ENCODE measurements around the gene C10orf105. TPM values are rescaled to one million over a fixed set of nuclear protein-coding genes. Genes with fewer than 3 reads are reported as not detected.

The C10orf105 gene
- total RNA-seq, 1 donor from 2014 or later: 0.07 TPM

- no peak for DNase-seq
- ATAC-seq: no peak
- intact Hi-C loops (cut with micrococcal nuclease): no loop called here
Observed at GRCh38 chr10:71724539-71724938, 5.0 kb upstream of the C10orf105 start.

GRCh38 chr10:71723311-71723710 is 3.7 kb upstream of the C10orf105 start:
- DNase-seq: no peak
- ATAC-seq: no peak
- intact Hi-C loops (cut with micrococcal nuclease): no loop called here

- intact Hi-C loops (cut with micrococcal nuclease): no loop called here
- DNase-seq (no peak), ATAC-seq (no peak)
Observed at GRCh38 chr10:71722849-71723248, 3.3 kb upstream of the C10orf105 start.

GRCh38 chr10:71721313-71721712 is 1.7 kb upstream of the C10orf105 start:
- intact Hi-C loops (cut with micrococcal nuclease): no loop called here
- no peak for DNase-seq
- no peak for ATAC-seq

DNA sequence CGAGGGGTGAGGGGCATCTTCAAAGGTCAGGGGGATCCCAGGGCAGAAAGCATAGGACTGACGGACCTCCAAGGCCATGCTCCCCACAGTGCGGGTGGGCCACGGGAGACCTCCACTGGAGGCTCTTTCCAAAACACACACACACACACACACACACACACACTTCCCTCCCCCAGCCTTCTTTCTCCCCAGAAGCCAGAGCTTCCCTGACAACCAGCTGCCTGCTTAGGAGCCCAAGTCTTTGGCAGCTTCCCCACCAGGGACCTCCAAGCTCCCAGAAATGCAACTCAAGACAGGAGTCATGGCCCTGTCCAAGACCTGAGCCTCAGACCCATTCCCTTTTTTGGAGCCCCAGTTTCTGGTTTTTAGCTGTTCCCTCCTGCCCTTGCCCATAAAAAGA is 710 bp upstream of the C10orf105 start:
- intact Hi-C loops (cut with micrococcal nuclease): no loop called here
- ATAC-seq: no peak
- DNase-seq: no peak

DNA sequence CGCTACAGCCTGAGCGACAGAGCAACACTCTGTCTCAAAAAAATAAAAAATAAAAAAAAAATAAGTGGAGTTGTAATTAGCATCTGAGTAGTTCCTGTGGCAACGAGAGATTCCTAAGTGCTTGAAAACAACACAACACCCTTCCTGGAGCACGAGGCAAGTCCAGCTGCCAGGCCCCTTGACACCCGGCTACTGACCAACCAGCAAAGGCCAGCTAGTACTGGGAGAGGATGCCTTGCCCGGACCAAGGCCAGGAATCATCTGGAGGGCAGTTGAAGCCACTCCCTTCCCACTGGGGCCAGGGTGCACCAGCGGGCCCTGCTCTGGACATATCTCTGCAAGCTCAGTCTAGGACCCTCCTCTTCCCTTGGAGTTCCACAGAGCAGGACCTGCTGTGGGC is 536 bp downstream of the C10orf105 start:
- intact Hi-C loops (cut with micrococcal nuclease): no loop called here
- DNase-seq (peak; percentile 64), ATAC-seq (peak; percentile 64)

DNA sequence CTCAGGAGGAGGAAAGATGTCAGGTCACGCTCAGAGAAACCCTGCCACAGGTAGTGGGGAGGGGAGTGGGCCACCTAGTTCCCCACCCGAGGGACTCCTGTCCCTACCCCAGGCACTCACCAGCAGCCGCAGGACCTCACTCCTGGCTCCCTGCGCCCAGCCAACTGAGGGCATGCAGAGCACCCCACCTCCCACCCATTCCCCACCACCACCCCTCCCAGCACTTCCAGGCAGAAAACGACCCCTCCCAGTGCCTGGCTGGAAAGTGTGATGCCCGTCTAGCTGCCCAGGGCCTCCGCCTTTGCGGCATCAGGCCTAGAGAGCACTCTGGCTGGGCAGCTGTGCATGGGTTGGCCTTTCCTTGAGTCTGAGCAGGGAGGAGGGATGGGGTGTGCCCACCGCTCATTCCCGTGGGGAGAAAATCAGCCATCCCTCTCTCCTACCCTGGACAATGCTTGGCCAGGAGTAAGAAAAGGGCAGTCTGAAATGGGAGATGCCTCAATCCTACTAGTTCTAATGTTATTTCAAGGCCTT is 1.3 kb downstream of the C10orf105 start:
- DNase-seq (peak; percentile 41), ATAC-seq (no peak)
- intact Hi-C loops (cut with micrococcal nuclease): no loop called here

DNA sequence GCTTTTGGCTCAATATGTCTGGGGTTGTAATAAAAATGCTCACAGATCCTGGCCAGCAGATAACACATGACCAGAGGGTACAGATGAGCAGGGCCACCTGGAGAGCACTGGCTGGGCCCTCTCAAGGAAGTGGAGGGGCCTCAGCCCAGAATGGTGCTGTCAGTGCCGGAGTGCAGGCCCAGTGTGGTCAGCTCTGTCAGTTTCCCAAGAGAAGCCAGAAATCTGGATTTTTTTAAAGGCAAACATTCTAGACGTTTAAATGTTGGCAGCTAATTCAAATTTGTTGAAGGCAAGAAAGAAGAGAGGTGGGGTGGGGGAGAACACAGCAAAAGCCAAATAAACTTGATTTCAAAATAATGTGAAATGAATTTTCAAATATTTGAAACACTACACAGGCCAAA is 2.0 kb downstream of the C10orf105 start:
- ATAC-seq (no peak), DNase-seq (peak; percentile 36)
- intact Hi-C loops (cut with micrococcal nuclease): no loop called here

GRCh38 chr10:71717056-71717455 is 2.5 kb downstream of the C10orf105 start:
- intact Hi-C loops (cut with micrococcal nuclease): no loop called here
- DNase-seq (peak; percentile 30), ATAC-seq (no peak)

GRCh38 chr10:71716426-71716825 is 3.2 kb downstream of the C10orf105 start:
- intact Hi-C loops (cut with micrococcal nuclease): no loop called here
- ATAC-seq (no peak), DNase-seq (no peak)

DNA sequence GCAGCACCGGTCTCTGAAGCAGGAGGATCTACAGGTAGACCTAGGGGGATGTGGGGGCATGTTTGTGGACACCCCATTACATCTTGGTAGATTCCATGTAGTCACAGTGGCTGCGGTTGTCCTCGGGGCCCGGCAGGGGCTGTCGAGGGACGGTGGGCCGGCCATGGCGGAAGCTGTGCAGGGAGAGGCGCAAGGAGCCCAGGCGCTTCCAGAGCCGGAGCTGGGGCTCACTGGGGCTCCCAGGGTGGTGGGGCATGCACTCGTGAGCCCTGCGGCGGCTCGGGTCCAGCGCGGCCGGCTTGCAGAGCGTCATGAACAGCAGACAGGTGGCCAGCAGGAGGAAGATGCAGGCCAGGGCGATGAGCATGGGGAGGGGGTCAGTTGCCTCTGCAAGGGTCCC is 3.7 kb downstream of the C10orf105 start:
- no peak for DNase-seq
- intact Hi-C loops (cut with micrococcal nuclease): no loop called here
- ATAC-seq: no peak

- DNase-seq (no peak), ATAC-seq (no peak)
- intact Hi-C loops (cut with micrococcal nuclease): no loop called here
Observed at GRCh38 chr10:71715026-71715425, 4.6 kb downstream of the C10orf105 start.

DNA sequence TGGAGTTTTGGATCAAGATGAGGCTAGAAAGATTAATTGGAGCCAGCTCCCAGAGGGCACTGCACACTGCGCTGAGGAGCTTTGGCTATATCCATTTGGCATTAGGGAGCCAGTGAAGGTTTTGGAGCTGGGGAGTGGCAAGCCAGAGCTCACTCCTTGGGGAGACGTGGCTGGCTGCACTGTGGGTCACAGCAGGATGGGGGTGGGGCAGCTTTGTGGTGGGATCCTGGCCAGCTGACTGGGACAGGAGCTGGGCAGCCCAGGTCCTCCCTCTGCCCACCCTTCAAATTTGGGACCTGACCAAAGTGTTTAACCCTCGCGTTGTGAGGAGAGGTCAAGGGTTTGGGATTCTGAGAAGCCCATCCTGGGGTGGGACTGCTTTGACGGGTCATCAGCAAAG is 5.0 kb downstream of the C10orf105 start:
- intact Hi-C loops (cut with micrococcal nuclease): no loop called here

DNA sequence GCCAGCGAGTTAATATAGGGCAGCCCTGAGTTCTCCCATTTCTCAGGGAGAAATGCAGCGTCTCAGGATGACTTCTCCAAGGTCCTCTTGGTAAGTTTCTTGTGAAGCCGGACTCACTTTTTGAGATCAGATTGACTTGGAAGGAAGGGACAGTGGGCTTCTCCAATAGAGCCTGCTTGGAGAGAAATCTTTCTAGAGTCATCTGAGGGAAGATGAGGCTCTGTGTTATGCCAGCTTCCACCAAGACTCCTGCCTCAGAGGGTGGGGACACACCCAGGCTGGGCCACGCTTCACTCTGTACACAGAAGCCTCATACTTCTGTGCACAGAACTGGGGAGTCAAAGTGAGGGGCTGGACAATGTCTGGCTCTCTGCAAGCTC is 5.6 kb downstream of the C10orf105 start:
- ATAC-seq: no peak
- no peak for DNase-seq
- intact Hi-C loops (cut with micrococcal nuclease): no loop called here

More for the DNA sequence above, 5.0 kb downstream of the C10orf105 start:
- ATAC-seq: no peak
- no peak for DNase-seq

- ATAC-seq (peak; percentile 82), DNase-seq (peak; percentile 89)
- intact Hi-C loops (cut with micrococcal nuclease): no loop called here
Observed at GRCh38 chr10:71713135-71714030, 6.2 kb downstream of the C10orf105 start.

GRCh38 chr10:71712572-71713134 is 6.9 kb downstream of the C10orf105 start:
- ATAC-seq: no peak
- DNase-seq: no peak
- intact Hi-C loops (cut with micrococcal nuclease): no loop called here

GRCh38 chr10:71712170-71712569 is 7.4 kb downstream of the C10orf105 start:
- ATAC-seq: no peak
- intact Hi-C loops (cut with micrococcal nuclease): no loop called here
- no peak for DNase-seq

DNA sequence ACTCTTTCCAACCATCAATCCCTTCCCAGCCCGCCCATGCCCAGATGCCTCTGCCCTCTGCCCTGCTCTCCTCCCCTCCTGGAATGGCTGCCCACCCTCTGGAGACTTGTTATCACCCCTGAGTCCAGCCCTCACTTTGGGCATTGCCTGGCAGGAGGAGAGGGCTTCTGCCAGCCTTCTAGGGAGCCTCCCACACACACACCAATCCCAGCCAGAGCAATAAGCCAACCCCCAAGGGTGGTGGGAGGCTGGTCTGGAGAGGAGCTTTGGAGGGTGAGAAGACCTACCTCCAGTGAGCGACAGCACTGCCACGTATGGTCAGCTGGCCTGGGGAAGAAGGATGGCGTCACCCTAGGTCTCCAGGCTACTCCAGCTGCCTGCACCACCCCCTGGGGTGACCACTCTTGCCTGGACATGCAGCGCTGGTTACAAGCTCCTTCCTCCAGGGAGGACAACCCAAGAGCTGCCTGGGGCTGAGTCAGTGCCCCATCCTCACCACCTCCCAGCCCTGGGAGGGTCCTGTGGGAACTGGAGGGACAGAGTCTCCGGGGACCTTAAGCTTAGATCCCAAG is 8.4 kb downstream of the C10orf105 start:
- no peak for DNase-seq
- intact Hi-C loops (cut with micrococcal nuclease): no loop called here
- no peak for ATAC-seq

GRCh38 chr10:71710519-71710918 is 9.1 kb downstream of the C10orf105 start:
- intact Hi-C loops (cut with micrococcal nuclease): no loop called here
- ATAC-seq (no peak), DNase-seq (no peak)

All from left ventricle myocardium superior (tissue), 1 donor.